ENCODE data around the gene TCERG1L.

DNA sequence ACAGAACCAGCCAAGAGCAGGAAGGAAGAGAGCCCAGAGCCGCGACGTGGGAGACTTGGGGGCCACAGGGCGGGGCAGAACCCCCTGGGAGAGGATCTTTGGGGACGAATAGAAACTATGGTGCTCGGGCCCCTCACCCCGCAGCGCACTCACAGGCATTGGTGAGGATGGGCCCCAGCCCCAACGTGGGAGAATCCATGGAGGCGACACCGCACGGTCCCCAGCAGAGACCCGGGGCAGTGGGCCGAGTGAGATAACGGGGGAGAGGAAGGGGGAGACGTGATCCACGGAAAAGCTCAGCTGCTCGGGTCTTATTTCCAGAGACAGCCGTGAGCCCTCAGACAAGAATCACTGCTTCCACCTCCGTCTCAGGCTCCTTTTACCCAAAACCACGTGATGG lies 222.4 kb downstream of the TCERG1L start:
- TF ChIP-seq POLR2AphosphoS5 (IDR thresholded peaks at IDR 0.05; ENCODE audit: low read depth, low read length) (no peak), TAF1 (IDR thresholded peaks at IDR 0.05; ENCODE audit: borderline replicate concordance, low read depth, low read length) (no peak)
